ENCODE measurements around the gene GALNT3.

The GALNT3 gene

GRCh38 chr2:165839610-165840009 is 45.6 kb upstream of the GALNT3 start:
- H3K4me2 ChIP-seq (ENCODE audit: insufficient read depth, low read length), result no peak overlapping the region
- no peak overlapping the region for H3K9ac ChIP-seq (ENCODE audit: low read depth, low read length)
- no peak for DNase-seq
- H3K27ac ChIP-seq (ENCODE audit: low read length), result no peak overlapping the region
- no peak for ATAC-seq (ENCODE audit: insufficient read depth, low read depth)
- H3K36me3 ChIP-seq (ENCODE audit: insufficient read depth, low read length), result no peaks in the 10 kb centered on the region
- H3K4me1 ChIP-seq (ENCODE audit: insufficient read depth, low read length), result no peaks in the 10 kb centered on the region
- no peaks in the 10 kb centered on the region for H3K79me2 ChIP-seq (ENCODE audit: insufficient read depth, low read length)
- H4K20me1 ChIP-seq (ENCODE audit: insufficient read depth, low read length), result no peaks in the 10 kb centered on the region
- TF ChIP-seq EZH2 (IDR thresholded peaks at IDR 0.05; ENCODE audit: borderline replicate concordance, low read depth, low read length, severe bottlenecking), result no peak
- TF ChIP-seq, protein P1, sequence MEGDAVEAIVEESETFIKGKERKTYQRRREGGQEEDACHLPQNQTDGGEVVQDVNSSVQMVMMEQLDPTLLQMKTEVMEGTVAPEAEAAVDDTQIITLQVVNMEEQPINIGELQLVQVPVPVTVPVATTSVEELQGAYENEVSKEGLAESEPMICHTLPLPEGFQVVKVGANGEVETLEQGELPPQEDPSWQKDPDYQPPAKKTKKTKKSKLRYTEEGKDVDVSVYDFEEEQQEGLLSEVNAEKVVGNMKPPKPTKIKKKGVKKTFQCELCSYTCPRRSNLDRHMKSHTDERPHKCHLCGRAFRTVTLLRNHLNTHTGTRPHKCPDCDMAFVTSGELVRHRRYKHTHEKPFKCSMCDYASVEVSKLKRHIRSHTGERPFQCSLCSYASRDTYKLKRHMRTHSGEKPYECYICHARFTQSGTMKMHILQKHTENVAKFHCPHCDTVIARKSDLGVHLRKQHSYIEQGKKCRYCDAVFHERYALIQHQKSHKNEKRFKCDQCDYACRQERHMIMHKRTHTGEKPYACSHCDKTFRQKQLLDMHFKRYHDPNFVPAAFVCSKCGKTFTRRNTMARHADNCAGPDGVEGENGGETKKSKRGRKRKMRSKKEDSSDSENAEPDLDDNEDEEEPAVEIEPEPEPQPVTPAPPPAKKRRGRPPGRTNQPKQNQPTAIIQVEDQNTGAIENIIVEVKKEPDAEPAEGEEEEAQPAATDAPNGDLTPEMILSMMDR (IDR thresholded peaks at IDR 0.05; ENCODE audit: borderline replicate concordance, extremely low read depth, low read length, poor library complexity, severe bottlenecking), result no peak
- no peak overlapping the region for H2AFZ ChIP-seq (ENCODE audit: low read depth, low read length)
- no peaks in the 10 kb centered on the region for H3K27me3 ChIP-seq (ENCODE audit: insufficient read depth, low read length, poor library complexity)
- no peaks in the 10 kb centered on the region for H3K9me3 ChIP-seq (ENCODE audit: insufficient read depth, low read length, severe bottlenecking)
- H3K4me3 ChIP-seq (ENCODE audit: low read depth in 1 of 2, low read length in 2 of 2), result no peak overlapping the region

- TF ChIP-seq, protein P1 (IDR thresholded peaks at IDR 0.05; ENCODE audit: borderline replicate concordance, extremely low read depth, low read length, poor library complexity, severe bottlenecking), result no peak
- TF ChIP-seq EZH2 (IDR thresholded peaks at IDR 0.05; ENCODE audit: borderline replicate concordance, low read depth, low read length, severe bottlenecking), result no peak
- DNase-seq (no peak), ATAC-seq (ENCODE audit: insufficient read depth, low read depth) (no peak)
- Histone ChIP-seq H4K20me1 (ENCODE audit: insufficient read depth, low read length) (no peaks in the 10 kb centered on the region), H3K4me2 (ENCODE audit: insufficient read depth, low read length) (no peak overlapping the region), H3K79me2 (ENCODE audit: insufficient read depth, low read length) (no peaks in the 10 kb centered on the region), H3K4me1 (ENCODE audit: insufficient read depth, low read length) (no peaks in the 10 kb centered on the region), H3K27me3 (ENCODE audit: insufficient read depth, low read length, poor library complexity) (no peaks in the 10 kb centered on the region), H3K9me3 (ENCODE audit: insufficient read depth, low read length, severe bottlenecking) (no peaks in the 10 kb centered on the region), H3K27ac (ENCODE audit: low read length) (no peak overlapping the region), H3K36me3 (ENCODE audit: insufficient read depth, low read length) (no peaks in the 10 kb centered on the region), H3K9ac (ENCODE audit: low read depth, low read length) (no peak overlapping the region), H2AFZ (ENCODE audit: low read depth, low read length) (no peak overlapping the region), H3K4me3 (ENCODE audit: low read depth in 1 of 2, low read length in 2 of 2) (no peak overlapping the region)
Measured at GRCh38 chr2:165837122-165837521, 43.1 kb upstream of the GALNT3 start.

- H3K79me2 ChIP-seq (ENCODE audit: insufficient read depth, low read length), result no peaks in the 10 kb centered on the region
- H3K36me3 ChIP-seq (ENCODE audit: insufficient read depth, low read length), result no peaks in the 10 kb centered on the region
- ATAC-seq (ENCODE audit: insufficient read depth, low read depth) (no peak), DNase-seq (no peak)
- H4K20me1 ChIP-seq (ENCODE audit: insufficient read depth, low read length), result no peaks in the 10 kb centered on the region
- no peak overlapping the region for H3K4me3 ChIP-seq (ENCODE audit: low read depth in 1 of 2, low read length in 2 of 2)
- TF ChIP-seq, protein P1 (IDR thresholded peaks at IDR 0.05; ENCODE audit: borderline replicate concordance, extremely low read depth, low read length, poor library complexity, severe bottlenecking), result no peak
- TF ChIP-seq EZH2 (IDR thresholded peaks at IDR 0.05; ENCODE audit: borderline replicate concordance, low read depth, low read length, severe bottlenecking), result no peak
- H3K9ac ChIP-seq (ENCODE audit: low read depth, low read length), result no peak overlapping the region
- no peak overlapping the region for H3K4me2 ChIP-seq (ENCODE audit: insufficient read depth, low read length)
- no peaks in the 10 kb centered on the region for H3K4me1 ChIP-seq (ENCODE audit: insufficient read depth, low read length)
- H3K27ac ChIP-seq (ENCODE audit: low read length), result no peak overlapping the region
- no peaks in the 10 kb centered on the region for H3K9me3 ChIP-seq (ENCODE audit: insufficient read depth, low read length, severe bottlenecking)
- H2AFZ ChIP-seq (ENCODE audit: low read depth, low read length), result no peak overlapping the region
- H3K27me3 ChIP-seq (ENCODE audit: insufficient read depth, low read length, poor library complexity), result no peaks in the 10 kb centered on the region
Measured at GRCh38 chr2:165835363-165835762, 41.3 kb upstream of the GALNT3 start.

- no peak for TF ChIP-seq EZH2 (IDR thresholded peaks at IDR 0.05; ENCODE audit: borderline replicate concordance, low read depth, low read length, severe bottlenecking)
- TF ChIP-seq, protein P1 (IDR thresholded peaks at IDR 0.05; ENCODE audit: borderline replicate concordance, extremely low read depth, low read length, poor library complexity, severe bottlenecking), result no peak
- Histone ChIP-seq H4K20me1 (ENCODE audit: insufficient read depth, low read length) (no peaks in the 10 kb centered on the region), H3K36me3 (ENCODE audit: insufficient read depth, low read length) (no peaks in the 10 kb centered on the region), H3K9ac (ENCODE audit: low read depth, low read length) (no peak overlapping the region), H3K27me3 (ENCODE audit: insufficient read depth, low read length, poor library complexity) (no peaks in the 10 kb centered on the region), H3K79me2 (ENCODE audit: insufficient read depth, low read length) (no peaks in the 10 kb centered on the region), H3K4me3 (ENCODE audit: low read depth in 1 of 2, low read length in 2 of 2) (no peak overlapping the region), H3K27ac (ENCODE audit: low read length) (no peak overlapping the region), H3K9me3 (ENCODE audit: insufficient read depth, low read length, severe bottlenecking) (no peaks in the 10 kb centered on the region), H3K4me2 (ENCODE audit: insufficient read depth, low read length) (no peak overlapping the region), H3K4me1 (ENCODE audit: insufficient read depth, low read length) (no peaks in the 10 kb centered on the region), H2AFZ (ENCODE audit: low read depth, low read length) (no peak overlapping the region)
- no peak for DNase-seq
- ATAC-seq (ENCODE audit: insufficient read depth, low read depth), result no peak
Measured at GRCh38 chr2:165833156-165833555, 39.1 kb upstream of the GALNT3 start.

Data from DND-41 (cell line).